A549 (cell line): ENCODE measurements around the gene SCML1.

Source experiments
- CEBPB ChIP-seq, 2 experiments: fragments of >200 bp in 1 of 2; sonication (Bioruptor Twin) in 1 of 2; formaldehyde crosslinking in 1 of 2; IDR thresholded peaks; 2 replicates each; pipeline ENCODE4 v1.6.1; 2012 to 2016
- CTCF ChIP-seq: fragments of >200 bp; sonication (Bioruptor Twin); formaldehyde crosslinking; IDR thresholded peaks from 3 replicates; pipeline ENCODE4 v1.5.1; 2016
- ELK1 ChIP-seq: fragments of 150-350 bp; IDR thresholded peaks from 2 replicates; pipeline ENCODE4 v1.6.1; 2014; ENCODE audit warnings: low read depth, mild to moderate bottlenecking, low read length
- EP300 ChIP-seq, 2 experiments: fragments of >200 bp; sonication (Bioruptor Twin); formaldehyde crosslinking; IDR thresholded peaks; 2 replicates in 1 of 2; 3 replicates in 1 of 2; pipeline ENCODE4 v1.6.1; 2016 to 2017
- HOXB5 ChIP-seq: fragments of 250-450 bp; sonication (Bioruptor Pico); IDR thresholded peaks from 2 replicates; pipeline ENCODE4 v1.5.0; 2020; ENCODE audit warnings: mild to moderate bottlenecking, moderate library complexity
- JUN ChIP-seq, 2 experiments: fragments of >200 bp; sonication (Bioruptor Twin); formaldehyde crosslinking; IDR thresholded peaks; 2 replicates in 1 of 2; 3 replicates in 1 of 2; pipeline ENCODE4 v1.6.1; 2016 to 2017
- MAX ChIP-seq: IDR thresholded peaks from 2 replicates; pipeline ENCODE4 v1.6.1; 2012
- POLR2A ChIP-seq: IDR thresholded peaks from 2 replicates; pipeline ENCODE4 v1.6.1; 2012; ENCODE audit warnings: mild to moderate bottlenecking, low read length
- RAD21 ChIP-seq, 2 experiments: fragments of >200 bp in 1 of 2; sonication (Bioruptor Twin) in 1 of 2; formaldehyde crosslinking in 1 of 2; IDR thresholded peaks in 1 of 2; conservative IDR thresholded peaks in 1 of 2; 2 replicates in 1 of 2; 3 replicates in 1 of 2; pipeline ENCODE4 v1.6.1; 2012 to 2018; ENCODE audit warnings: inconsistent platforms in 1 of 2
- RCOR1 ChIP-seq: fragments of 150-350 bp; IDR thresholded peaks from 2 replicates; pipeline ENCODE4 v1.6.1; 2014; ENCODE audit warnings: antibody characterized with exemption, low read length, low read depth
- SREBF2 ChIP-seq: fragments of 450-650 bp; IDR thresholded peaks from 2 replicates; pipeline ENCODE4 v1.6.1; 2014; ENCODE audit warnings: mild to moderate bottlenecking, moderate library complexity
- USF2 ChIP-seq: fragments of 450-650 bp; IDR thresholded peaks from 2 replicates; pipeline ENCODE4 v1.6.1; 2014; ENCODE audit warnings: antibody characterized with exemption
- TF ChIP-seq, protein P1 (sequence below): IDR thresholded peaks from 2 replicates; pipeline ENCODE4 v1.6.1; 2012

DNA sequence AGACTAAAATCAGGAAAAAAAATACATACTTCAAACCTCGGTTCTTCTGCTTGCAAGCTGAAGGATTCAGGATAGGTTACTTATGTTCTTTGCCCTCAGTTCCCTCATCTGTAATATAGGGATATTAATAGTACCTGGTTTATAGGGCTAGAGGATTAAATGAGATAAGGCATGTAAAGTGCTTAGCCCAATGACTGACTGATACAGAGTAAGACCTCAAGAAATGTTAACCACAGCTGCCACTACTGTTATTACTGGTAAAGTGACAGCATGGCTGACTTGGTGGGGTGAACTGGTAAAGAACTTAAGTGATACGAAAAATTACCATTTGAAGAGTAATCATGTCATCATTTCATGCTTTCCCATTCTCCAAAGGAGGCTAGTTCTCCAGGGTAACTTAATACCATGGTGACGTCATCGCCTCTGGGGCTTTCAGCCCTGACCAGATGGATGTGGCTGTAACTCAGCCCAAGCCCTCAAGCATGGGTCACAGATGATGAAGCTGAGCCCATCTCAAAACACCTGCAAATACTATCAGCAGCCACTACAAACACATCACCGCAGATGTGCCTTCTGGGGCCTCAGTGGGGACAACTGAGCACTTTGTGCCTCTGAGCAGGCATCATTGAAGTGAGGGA, 44.5 kb upstream of the SCML1 start:
- TF ChIP-seq POLR2A: no peak
- no peak for TF ChIP-seq ELK1
- TF ChIP-seq USF2: no peak
- no peak for TF ChIP-seq RAD21 (conservative IDR thresholded peaks at IDR 0.05 in 1 of 2, IDR thresholded peaks at IDR 0.05 in 1 of 2)
- no peak for TF ChIP-seq HOXB5 (CRISPR knock-in tag)
- TF ChIP-seq JUN (IDR thresholded peaks at IDR 0.05): no peak
- TF ChIP-seq CTCF: no peak
- no peak for TF ChIP-seq EP300 (IDR thresholded peaks at IDR 0.05)
- no peak for TF ChIP-seq MAX
- no peak for TF ChIP-seq RCOR1
- TF ChIP-seq CEBPB (IDR thresholded peaks at IDR 0.05): no peak
- no peak for TF ChIP-seq SREBF2
- TF ChIP-seq, protein P1, sequence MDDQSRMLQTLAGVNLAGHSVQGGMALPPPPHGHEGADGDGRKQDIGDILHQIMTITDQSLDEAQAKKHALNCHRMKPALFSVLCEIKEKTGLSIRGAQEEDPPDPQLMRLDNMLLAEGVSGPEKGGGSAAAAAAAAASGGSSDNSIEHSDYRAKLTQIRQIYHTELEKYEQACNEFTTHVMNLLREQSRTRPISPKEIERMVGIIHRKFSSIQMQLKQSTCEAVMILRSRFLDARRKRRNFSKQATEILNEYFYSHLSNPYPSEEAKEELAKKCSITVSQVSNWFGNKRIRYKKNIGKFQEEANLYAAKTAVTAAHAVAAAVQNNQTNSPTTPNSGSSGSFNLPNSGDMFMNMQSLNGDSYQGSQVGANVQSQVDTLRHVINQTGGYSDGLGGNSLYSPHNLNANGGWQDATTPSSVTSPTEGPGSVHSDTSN: no peak
